Endothelial cell (in vitro differentiated cells): Measurements from ENCODE around the gene MTCL1. TPM values are rescaled to one million over a fixed set of nuclear protein-coding genes. Genes with fewer than 3 reads are reported as not detected.
A peak's percentile ranks its signal among the peaks of the same experiment; 100 is the strongest.

Source experiments
- DNase-seq: peaks from one replicate; pipeline ENCODE4 v3.0.0; 2021; ENCODE audit warnings: low spot score
- H3K27ac Mint-ChIP-seq: one replicate; pipeline ENCODE4 v1.8.0; 2021; ENCODE audit warnings: mixed read lengths, inconsistent platforms; ENCODE audit not compliant: unreplicated experiment
- H3K27me3 Mint-ChIP-seq: one replicate; pipeline ENCODE4 v1.8.0; 2021; ENCODE audit warnings: mild to moderate bottlenecking, moderate library complexity, mixed read lengths, inconsistent platforms; ENCODE audit not compliant: unreplicated experiment
- H3K36me3 Mint-ChIP-seq: one replicate; pipeline ENCODE4 v1.8.0; 2021; ENCODE audit warnings: mild to moderate bottlenecking, low read depth, mixed read lengths, inconsistent platforms; ENCODE audit not compliant: unreplicated experiment
- H3K4me1 Mint-ChIP-seq: one replicate; pipeline ENCODE4 v1.8.0; 2021; ENCODE audit warnings: mild to moderate bottlenecking, mixed read lengths, inconsistent platforms; ENCODE audit not compliant: unreplicated experiment
- H3K4me3 Mint-ChIP-seq: one replicate; pipeline ENCODE4 v1.8.0; 2021; ENCODE audit warnings: mild to moderate bottlenecking, mixed read lengths, inconsistent platforms; ENCODE audit not compliant: unreplicated experiment
- H3K9me3 Mint-ChIP-seq: one replicate; pipeline ENCODE4 v1.8.0; 2021; ENCODE audit warnings: mixed read lengths, inconsistent platforms; ENCODE audit not compliant: unreplicated experiment
- CTCF ChIP-seq: fragments of 200-600 bp; sonication (generic); IDR thresholded peaks from one replicate; pipeline ENCODE4 v1.5.0; 2021; ENCODE audit warnings: antibody characterized with exemption; ENCODE audit not compliant: unreplicated experiment
- total RNA-seq: library from RNA; stranded (reverse); fragmentation: NEBNext Ultra II Directional; extraction: Animal tissue kit (Norgen Biotek cat#: 25700); gene quantifications from one replicate; pipeline ENCODE4 v1.2.1, GENCODE V29; 2021; ENCODE audit not compliant: unreplicated experiment

The MTCL1 gene
- total RNA-seq, 1 donor from 2014 or later: 3.8 TPM

- no peak for TF ChIP-seq CTCF
- no peak for DNase-seq
- peaks cover 6% of the 10 kb centered on the region for H3K27me3 Mint-ChIP-seq
- no peaks in the 10 kb centered on the region for H3K9me3 Mint-ChIP-seq
- no peaks in the 10 kb centered on the region for H3K36me3 Mint-ChIP-seq
- H3K27ac Mint-ChIP-seq: no peak overlapping the region
- no peak overlapping the region for H3K4me3 Mint-ChIP-seq
- H3K4me1 Mint-ChIP-seq: peaks cover 18% of the 10 kb centered on the region
Observed at GRCh38 chr18:8658858-8659485, 46.4 kb upstream of the MTCL1 start.

- Mint-ChIP-seq H3K4me1 (peaks cover 18% of the 10 kb centered on the region), H3K27ac (peak overlapping the region; percentile 16), H3K27me3 (peaks cover 6% of the 10 kb centered on the region), H3K36me3 (no peaks in the 10 kb centered on the region), H3K4me3 (no peak overlapping the region), H3K9me3 (no peaks in the 10 kb centered on the region)
- DNase-seq: no peak
- no peak for TF ChIP-seq CTCF
Observed at GRCh38 chr18:8659609-8660242, 45.6 kb upstream of the MTCL1 start.

- H3K4me1 Mint-ChIP-seq: peaks cover 18% of the 10 kb centered on the region
- peaks cover 6% of the 10 kb centered on the region for H3K27me3 Mint-ChIP-seq
- H3K9me3 Mint-ChIP-seq: no peaks in the 10 kb centered on the region
- peak overlapping the region; percentile 16 for H3K27ac Mint-ChIP-seq
- H3K4me3 Mint-ChIP-seq: no peak overlapping the region
- no peak for TF ChIP-seq CTCF
- no peak for DNase-seq
- no peaks in the 10 kb centered on the region for H3K36me3 Mint-ChIP-seq
Observed at GRCh38 chr18:8660316-8660715, 45.0 kb upstream of the MTCL1 start.

GRCh38 chr18:8661754-8662559, 43.4 kb upstream of the MTCL1 start:
- Mint-ChIP-seq H3K4me1 (peaks cover 18% of the 10 kb centered on the region), H3K4me3 (no peak overlapping the region), H3K36me3 (no peaks in the 10 kb centered on the region), H3K27ac (no peak overlapping the region), H3K9me3 (no peaks in the 10 kb centered on the region), H3K27me3 (peaks cover 6% of the 10 kb centered on the region)
- DNase-seq: peak; percentile 36
- TF ChIP-seq CTCF: no peak
